ENCODE results near the gene SSMEM1. TPM values are rescaled to one million over a fixed set of nuclear protein-coding genes. Genes with fewer than 3 reads are reported as not detected.
"Not testable (repeated sequence)": the region's sequence is repeated elsewhere in the genome, so short reads cannot be mapped to it uniquely, and the experiment has no call there.

The SSMEM1 gene, protein sequence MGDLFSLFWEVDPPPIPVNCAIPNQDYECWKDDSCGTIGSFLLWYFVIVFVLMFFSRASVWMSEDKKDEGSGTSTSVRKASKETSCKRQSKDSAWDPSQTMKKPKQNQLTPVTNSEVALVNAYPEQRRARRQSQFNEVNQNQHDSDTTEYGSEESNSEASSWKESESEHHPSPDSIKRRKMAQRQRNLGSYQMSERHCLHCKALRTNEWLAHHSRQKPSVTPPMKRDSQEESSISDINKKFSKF
- polyA plus RNA-seq (ENCODE audit: insufficient read length in 10 of 10): under 1 TPM in 1 of 10 donors, not detected in 9; 0.18 TPM
- long read RNA-seq, donor 1: 0 reads
- long read RNA-seq, donor 2: 0 reads
- long read RNA-seq, donor 3: 0 reads
- long read RNA-seq, donor 4: 0 reads
- long read RNA-seq, donor 5: 0 reads
- long read RNA-seq, donor 6: 0 reads
- long read RNA-seq, donor 7: 0 reads
- long read RNA-seq, donor 8: 0 reads
- long read RNA-seq, donor 9: 0 reads

DNA sequence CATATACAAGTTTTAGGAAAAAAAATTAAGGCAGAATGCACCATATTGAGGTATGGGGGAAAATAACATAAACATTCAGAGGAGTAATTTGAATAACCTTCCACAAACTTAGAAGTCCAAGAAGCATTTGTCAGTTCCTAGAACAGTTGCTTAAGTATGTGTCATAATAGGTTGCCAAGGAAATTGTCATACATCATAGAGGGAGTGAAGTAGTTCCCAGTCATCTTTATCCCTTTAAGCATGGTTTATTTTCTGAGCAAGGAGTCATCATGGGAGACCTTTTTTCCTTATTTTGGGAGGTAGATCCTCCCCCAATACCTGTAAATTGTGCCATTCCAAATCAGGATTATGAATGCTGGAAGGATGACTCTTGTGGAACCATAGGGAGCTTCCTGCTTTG is at the start of gene SSMEM1:
Gene SSMEM1, plus strand, starts transcription at position 219 of the 400 bp plus-strand sequence. Its CDS starts 51 bp downstream, at position 270.
- peak in 2 of 3 donors; percentile 21 to 45 for DNase-seq

DNA sequence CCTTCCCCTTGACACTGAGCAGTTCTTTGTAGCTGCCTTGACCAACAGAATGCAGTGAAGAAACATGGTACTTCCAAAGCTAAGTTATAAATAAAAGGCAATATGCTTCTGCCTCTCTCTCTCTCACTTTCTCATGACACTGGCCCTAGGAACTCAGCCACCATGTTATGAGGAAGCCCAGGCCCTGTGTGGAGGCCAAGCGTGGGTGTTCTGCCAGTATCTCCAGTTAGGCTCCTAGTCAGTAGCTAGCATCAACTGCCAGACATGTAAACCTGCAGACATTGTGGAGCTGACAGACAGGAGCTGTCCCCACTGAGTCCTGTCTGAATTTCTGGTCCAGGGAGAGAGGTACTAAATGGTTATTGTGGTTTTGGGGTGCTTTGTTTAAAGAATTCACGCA is 47.6 kb upstream of the SSMEM1 start:
- DNase-seq: no peak

DNA sequence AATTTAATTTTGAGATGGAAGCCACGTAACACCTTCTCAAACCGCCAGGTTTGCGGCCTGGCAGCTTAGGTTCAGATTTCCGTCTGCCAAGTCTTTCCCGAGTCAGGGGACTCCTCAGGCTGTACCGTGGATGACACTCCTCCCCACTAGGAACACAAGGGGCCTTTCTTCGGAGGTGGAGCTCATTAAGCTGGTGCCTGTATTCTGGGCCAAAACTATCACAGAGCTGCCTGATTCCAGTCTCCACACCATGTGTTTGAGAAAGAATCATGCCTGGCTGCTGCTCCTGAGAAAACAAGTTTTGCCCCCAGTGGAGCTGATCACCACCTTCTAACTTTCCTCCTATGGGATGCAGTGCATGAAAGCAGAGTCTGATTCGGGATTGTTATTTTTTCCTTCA is 47.2 kb upstream of the SSMEM1 start:
- no peak for DNase-seq

DNA sequence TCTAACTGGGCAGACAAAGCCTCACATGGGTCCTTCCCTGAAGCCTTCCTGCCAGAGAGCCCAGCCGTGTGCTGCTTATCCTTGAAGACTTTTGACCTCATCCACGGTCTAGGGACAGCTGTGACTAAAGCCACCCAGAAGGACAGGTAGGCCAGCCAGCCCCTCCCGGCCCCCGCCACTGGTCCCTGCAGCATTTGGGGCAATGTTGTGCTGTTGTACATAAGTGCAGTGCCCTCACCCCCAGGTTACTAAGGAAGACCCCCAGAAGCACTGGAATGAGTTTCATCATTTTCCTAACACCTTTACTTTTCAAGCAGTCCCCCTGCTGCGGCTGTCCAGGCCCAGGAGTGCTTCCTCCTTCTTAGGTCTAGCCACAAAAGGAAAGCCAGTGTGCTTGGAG is 45.5 kb upstream of the SSMEM1 start:
- no peak for DNase-seq

DNA sequence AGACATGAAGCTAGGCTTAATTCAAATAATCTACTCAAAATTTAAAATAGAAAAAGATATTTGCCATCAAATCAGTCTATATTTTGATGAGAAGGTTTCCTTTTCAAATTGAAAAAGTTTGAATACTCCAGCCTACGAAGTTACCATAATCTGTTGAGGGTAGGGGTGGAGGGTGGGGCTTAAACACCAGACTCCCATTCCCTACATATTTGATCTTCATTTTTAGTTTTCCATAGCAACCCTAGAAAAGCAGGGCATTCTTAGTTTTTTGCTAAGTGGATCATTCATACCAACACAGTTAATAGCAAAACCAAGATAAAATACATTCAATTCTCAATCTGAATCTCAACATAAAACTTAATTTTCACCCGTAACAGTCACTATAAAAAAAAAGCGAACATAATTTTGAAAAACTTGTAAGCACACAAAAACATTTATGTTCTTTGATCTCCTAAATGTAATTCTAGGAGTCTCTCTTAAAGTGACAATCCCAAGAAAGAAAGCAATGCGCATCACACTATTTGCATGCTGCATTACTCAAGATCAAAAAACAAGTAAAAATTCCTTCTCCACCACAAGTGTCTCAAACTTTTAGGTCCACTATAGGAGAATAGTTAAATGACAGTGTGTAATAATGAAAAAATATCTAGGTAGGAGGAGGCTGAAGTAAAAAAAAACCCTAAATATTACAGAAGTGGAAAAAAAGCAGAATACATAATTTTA is 33.3 kb upstream of the SSMEM1 start:
- no peak for DNase-seq

DNA sequence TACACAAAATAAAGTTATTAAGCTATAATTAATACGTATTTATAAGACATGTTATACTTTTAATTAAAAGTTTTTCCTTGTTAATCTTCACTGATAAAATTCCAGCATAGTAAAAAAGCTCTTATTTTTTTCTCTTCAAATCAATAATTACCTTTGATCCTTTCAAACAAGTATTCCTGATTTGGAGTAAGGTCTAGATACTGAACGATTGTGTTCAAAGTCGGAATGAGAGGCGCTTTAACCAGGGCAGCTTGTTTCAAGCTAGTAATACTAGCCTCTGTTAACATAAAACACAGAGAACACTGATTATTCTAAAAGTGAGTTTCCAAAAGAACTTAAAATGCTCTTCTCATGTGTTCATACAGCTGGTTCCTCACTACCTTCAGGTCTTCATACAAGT is 29.4 kb upstream of the SSMEM1 start:
- DNase-seq: no peak

DNA sequence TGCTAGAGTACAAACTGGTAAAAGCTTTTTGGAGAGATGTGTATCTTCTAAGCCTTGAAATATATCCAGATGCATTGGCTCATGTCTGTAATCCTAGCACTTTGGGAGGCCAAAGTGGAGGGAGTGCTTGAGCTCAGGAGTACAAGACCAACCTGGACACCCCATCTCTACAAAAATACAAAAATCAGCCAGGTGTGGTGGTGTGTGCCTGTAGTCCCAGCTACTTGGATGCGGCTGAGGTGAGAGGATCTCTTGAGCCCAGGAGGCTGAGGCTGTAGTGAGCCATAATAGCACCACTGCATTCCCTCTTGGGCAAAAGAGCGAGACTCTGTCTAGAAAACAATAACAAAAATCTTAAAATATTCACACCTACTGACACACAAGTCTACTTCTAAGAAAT is 28.0 kb upstream of the SSMEM1 start:
- no peak for DNase-seq

DNA sequence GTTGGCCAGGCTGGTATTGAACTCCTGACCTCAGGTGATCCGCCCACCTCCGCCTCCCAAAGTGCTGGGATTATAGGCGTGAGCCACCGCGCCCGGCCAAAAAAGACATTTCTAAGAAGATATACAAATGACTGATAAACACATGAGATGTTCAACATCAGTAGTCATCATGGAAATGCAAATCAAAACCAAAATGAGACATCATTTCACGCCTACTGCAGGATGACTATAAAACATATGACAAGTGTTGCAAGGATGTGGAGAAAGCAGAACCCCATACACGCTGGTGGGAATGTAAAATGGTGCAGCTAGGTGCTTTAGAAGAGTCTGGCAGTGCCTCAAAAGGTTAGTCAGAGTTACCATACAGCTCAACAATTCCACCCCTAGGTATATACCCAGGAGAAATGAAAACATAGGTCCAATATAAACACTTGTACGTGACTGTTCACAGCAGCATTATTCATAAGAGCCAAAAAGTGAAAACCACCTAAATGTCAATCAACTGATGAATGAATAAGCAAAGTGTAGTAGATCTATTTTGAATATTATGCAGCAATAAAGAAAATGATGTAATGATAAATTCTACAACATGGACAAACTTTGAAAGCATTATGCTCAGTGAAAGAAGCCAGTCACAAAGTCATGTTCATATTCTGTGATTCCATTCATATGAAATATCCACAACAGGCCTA is 26.9 kb upstream of the SSMEM1 start:
- no peak for DNase-seq

DNA sequence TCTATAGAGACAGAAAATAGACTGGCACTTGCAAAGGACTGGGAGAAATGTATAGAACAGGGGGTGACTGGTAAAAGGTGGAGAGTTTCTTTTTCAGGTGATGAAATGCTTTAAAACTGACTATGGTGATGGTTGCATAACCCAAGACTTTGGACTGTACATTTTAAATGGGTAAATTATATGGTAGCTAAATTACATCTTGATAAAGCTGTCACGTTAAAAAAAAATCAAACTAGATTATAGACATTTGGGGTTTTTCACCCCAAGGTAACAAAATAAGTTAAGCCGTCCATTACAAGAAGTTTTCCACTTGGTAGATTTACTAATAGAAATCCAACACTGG is 26.4 kb upstream of the SSMEM1 start:
- no peak for DNase-seq

DNA sequence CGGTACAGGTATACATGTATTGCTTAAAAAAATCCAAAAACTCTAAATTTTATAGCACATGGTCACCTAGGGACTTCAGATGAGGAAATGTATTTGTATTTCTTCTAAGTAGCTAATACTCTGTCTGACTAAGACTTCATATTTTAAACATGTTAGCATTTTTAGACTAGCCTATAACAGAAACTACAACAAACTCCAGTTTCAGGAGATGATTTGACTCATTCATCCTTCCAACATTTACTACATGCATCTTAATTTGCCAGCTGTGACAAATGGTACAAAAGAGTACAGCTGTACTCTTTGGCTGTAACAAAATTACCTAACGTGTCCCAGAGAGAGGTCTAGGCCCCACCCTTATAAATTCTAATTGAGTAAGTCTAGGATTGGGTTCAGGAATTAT is 24.7 kb upstream of the SSMEM1 start:
- DNase-seq: no peak

DNA sequence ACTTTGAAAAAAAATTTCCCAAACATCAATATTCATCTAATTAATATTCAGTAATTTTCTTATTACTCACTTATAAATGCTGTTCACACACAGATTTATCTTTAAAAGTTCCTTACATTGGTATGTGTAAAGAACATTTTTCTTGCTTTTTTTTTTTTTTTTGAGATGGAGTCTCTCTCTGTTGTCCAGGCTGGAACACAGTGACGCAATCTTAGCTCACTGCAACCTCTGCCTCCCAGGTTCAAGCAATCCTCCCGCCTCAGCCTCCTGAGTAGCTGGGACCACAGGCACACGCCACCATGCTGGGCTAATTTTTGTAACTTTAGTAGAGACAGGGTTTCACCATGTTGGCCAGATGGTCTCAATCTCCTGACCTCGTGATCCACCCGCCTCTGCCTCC is 23.3 kb upstream of the SSMEM1 start:
- not testable (repeated sequence) for DNase-seq

DNA sequence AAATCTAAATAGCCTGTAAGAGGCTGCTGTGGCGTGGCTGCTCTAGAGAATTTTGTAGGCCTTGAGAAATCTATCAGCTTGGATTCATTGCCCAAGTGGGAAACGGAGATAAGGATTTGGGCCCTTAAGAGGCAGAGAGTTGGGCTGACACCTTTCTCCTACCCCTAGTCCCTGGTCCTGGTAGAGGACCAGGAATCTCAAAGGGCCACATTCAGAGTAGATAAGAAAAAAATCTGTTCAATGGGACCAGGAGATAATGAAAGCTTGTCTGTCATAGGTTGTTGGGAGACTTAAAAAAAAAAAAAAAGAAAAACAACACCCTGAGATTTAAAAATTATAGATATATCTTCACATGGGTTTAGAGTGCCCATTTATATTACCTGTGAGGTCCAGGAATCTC is 20.3 kb upstream of the SSMEM1 start:
- no peak for DNase-seq

DNA sequence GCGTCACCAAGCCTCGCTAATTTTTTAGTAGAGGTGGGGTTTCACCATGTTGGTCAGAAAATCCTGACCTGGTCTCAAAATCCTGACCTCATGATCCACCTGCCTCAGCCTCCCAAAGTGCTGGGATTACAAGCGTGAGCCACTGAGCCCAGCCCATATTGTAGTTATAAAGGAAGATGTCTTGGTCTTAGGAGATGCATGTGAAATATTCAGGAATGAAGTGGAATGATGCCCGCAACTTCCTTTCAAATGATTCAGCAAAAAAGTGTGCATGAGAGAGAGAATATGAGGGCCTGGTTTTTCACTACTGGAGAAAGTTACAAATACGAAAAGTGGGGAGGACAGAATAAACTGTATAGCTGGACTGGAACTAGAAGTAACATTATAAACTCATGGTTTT is 18.3 kb upstream of the SSMEM1 start:
- no peak for DNase-seq

DNA sequence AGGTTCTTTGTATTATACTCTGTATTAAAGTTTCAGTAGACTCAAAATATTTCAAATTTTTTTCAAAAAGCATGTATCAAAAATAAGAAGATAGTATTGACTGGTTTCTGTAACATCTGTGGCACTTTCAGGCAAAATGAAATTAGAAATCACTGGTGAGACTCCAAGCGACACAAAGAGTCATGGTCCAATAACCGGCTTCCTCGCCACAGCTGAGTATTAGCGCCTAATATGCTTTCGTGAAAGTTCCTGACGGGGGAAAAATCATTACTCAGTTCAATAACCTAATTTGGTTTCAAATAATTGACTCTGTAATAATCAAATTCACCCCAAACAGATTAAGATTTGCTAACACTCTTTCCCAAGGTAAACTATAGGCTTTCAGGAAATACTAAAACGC is 15.9 kb upstream of the SSMEM1 start:
- no peak for DNase-seq

DNA sequence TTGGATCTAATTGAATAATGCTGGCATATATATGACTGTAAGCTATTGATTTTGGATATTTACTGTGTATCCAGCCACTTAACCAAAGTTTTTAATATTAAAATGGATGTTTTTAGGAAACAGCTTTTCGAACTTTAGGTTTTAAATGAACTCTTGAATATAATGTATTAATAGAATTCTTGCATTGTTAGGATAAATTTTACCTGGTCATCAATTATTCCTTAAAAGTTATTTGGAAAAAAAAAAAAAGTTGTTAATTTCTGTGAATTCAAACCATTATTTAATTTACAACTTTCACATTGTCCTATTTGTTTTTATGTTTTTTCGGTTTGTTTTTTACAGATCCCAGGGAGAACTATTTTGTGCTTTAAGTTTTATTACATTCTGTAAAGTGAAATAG is 12.3 kb upstream of the SSMEM1 start:
- DNase-seq: no peak

DNA sequence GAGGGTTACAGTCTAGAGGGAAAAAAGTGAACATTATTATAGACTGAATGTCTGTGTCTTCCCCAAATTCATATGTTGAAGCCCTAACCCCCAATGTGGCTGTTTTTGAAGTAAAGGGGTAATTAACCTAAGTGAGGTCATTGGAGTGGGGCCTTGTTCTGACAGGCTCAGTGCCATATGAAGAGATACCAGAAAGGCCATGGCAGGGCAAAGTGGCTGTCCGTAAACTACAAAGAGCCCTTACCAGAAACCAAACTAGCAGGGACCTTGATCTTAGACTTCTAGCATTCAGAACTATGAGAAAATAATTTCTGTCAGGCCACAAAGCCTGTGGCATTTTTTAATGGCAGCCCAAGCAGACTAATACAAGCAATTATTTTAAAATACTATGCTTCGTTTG is 11.2 kb upstream of the SSMEM1 start:
- DNase-seq: no peak

DNA sequence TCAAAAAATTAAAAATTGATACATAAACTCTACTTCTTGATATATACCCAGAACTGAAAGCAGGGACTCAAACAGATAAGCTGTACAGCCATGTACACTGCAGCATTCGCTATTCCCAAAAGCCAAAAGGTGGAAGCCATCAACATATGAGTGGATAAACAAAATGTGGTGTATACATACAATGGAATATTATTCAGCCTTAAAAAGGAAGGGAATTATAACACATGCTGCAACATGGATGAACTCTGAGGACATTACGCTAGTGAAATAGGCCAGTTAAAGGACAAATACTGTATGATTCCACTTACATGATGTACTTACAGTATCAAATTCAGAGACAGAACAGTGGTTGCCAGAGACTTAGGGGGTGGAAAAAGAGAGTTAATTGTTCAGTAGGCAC is 10.6 kb upstream of the SSMEM1 start:
- no peak for DNase-seq

DNA sequence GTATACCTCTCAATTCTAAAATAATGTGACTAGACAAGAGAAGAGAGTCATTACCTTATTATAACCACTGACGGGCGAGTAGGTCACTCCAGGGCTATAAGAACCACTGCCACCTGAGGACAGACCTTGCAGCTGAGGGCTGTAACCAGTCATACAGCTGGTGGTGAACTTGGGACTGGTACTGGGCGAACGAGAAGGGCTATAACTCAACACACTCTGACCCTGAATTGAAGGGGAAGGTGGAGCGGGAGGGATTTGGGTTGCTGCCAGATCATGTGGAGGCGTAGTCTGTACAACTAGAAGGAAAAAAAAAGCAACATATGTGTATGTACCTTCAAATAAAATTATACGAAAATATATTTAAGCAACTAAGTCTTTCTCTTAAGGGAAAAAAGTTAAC is 5.9 kb upstream of the SSMEM1 start:
- no peak for DNase-seq

DNA sequence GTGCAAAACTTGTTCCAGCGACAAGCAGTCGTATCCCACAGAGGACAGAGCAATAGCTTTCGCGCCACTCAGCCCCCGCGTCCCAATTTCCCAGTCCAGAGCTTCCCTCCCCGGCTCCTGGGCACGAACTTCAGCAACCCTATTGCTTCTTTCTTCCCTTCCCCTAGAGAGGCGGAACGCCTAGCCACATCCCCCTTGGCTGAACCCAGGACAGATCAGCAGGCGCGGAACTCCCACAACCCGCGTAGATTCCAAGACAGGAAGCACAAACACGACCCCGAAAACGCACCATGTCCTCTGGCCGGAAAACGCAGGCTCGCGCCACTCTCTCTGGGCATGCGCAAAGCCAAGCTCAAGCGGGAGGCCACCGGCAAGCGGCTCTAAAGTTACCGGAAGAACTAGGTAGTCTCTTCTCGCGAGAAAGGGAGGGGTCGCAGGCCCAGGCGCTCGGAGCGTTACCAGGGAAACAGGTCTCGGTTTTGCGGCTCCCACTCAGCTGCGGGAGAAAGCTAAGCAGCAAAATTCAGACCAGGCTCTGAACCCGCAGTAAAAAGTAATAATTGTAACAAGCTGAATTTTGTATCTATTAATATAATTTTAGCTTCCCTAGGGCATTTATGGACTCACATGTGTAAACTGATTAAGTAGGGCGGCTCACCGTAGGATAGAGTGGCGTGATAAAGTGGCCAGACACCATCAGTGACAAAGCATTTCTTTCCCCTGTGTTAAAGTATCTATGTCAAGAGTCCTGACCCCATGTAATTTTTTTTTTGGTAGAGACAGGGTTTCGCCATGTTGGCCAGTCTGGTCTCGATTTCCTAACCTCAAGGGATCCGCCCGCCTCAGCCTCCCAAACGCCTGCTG is 2.3 kb upstream of the SSMEM1 start, which contains the start of gene TMEM209:
Gene TMEM209, minus strand, starts transcription at position 323 of the 864 bp plus-strand sequence. Its CDS starts 31 bp downstream, at position 292.
- DNase-seq: peak; percentile 98 to 99 (median 99)

DNA sequence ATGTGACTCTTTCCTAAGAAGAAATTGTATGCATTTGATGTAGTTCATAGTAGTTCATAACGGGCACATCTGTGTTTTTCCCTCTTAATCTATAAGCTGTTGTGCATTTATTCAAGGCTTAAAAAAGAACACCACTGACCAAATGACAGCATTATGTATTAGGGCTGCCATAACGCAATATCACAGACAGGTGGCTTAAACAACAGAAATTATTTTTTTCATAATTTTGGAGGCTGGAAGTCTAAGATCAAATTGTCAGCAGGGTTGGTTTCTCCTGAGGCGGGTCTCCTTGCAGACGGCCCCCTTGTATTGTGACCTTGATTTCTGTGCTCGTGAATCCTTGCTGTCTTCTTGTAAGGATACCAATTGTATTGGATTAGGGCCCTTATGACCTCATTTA is 627 bp upstream of the SSMEM1 start:
- no peak for DNase-seq

DNA sequence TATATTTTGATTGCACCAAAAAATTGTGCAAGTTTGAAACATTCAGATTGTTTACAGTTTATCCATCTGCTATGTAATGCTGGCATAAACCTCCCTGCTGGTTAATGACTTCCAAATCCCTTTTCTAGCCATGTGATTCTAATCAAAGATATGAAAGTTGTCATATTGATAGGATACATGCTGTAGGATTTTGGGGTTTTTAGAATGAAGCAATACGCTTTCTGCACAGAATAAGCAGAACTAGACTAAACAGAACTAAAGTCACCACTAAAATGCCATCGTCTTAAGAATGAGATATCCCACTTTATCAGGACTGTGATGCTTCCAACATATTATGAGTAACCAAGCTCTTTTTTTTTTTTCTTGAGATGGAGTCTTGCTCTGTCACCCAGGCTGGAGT is 856 bp downstream of the SSMEM1 start:
- DNase-seq: no peak
